NCI-H510A treated with DMSO at 0.1 percent for 48 hours (cell line): Measurements from ENCODE around the gene DENND1A.
"Not testable (repeated sequence)": the region's sequence is repeated elsewhere in the genome, so short reads cannot be mapped to it uniquely, and the experiment has no call there.

ENCODE experiments used
- DNase-seq: peaks from one replicate; lab custom pipeline; 2025; lab: John Stamatoyannopoulos, UW

Gene DENND1A, protein sequence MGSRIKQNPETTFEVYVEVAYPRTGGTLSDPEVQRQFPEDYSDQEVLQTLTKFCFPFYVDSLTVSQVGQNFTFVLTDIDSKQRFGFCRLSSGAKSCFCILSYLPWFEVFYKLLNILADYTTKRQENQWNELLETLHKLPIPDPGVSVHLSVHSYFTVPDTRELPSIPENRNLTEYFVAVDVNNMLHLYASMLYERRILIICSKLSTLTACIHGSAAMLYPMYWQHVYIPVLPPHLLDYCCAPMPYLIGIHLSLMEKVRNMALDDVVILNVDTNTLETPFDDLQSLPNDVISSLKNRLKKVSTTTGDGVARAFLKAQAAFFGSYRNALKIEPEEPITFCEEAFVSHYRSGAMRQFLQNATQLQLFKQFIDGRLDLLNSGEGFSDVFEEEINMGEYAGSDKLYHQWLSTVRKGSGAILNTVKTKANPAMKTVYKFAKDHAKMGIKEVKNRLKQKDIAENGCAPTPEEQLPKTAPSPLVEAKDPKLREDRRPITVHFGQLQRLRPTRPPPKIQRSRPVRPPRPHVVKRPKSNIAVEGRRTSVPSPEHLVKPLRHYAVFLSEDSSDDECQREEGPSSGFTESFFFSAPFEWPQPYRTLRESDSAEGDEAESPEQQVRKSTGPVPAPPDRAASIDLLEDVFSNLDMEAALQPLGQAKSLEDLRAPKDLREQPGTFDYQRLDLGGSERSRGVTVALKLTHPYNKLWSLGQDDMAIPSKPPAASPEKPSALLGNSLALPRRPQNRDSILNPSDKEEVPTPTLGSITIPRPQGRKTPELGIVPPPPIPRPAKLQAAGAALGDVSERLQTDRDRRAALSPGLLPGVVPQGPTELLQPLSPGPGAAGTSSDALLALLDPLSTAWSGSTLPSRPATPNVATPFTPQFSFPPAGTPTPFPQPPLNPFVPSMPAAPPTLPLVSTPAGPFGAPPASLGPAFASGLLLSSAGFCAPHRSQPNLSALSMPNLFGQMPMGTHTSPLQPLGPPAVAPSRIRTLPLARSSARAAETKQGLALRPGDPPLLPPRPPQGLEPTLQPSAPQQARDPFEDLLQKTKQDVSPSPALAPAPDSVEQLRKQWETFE

DNA sequence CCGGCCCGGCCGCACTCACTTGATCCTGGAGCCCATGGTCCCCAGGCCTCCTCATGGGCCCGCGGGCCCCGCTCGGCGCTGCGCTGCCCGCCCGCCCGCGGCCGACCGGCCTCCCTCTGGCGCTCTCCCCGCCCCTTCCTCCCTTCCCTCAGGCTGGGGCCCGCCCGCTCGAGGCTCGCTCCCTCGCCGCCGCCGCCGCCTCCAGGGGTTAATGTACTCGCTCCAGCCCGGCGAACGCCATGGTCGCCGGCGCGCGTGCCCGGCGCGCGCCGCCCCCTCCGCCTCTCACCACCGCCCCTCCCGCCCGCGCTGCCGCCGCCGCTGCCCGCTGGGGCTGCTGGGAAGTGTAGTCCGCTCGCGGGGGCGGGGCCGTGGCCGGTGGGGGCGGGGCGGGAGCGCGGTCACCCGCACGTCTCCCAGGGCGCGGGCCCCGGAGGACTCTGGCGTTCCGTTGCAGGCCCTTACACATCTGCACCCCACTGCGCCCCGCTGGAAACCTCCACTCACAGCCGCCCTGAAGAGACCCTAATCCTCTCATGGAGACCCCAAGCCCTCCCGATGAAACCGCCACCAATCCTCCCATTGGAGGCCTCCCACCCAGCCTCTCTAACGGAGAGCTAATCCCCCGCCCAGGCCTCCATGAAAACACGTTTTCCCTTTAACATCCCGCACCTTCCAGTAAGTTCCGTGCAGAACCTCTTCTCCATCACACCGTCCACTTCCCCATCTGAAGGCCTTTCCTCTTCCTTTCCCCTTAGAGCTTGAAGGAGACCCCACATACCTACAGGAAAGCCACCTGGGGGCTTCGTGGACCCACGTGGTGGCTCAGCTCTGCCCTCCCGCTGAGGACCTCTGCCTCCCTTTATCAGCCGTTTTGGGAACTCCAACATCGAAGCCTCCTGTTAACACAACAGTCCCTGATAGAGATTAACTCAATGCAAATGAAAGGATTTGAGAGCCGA, at the start of gene DENND1A:
Gene DENND1A, minus strand, starts transcription at position 257 of the 962 bp plus-strand sequence. Its CDS starts 221 bp downstream, at position 36.
- DNase-seq, result peak; percentile 90

DNA sequence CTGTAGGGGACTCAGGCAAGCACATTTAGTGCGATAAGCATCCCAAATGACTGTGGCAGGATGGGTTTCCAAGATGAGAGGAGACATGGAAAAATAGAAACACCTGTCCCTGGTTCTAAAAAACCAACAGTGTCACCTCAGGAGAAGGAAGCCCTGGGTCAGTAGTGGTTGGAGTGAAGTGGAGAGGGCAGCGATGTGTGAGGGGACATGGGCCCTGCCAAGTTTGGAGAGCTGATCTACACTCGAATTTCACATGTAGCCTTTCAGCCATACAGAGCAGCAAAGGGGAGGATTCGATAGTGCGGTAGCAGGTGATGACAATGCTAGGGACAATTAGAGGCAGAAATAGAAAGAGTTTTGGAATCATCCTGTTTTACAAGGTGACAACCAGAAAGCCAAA, 49.1 kb upstream of the DENND1A start:
- DNase-seq, result no peak

DNA sequence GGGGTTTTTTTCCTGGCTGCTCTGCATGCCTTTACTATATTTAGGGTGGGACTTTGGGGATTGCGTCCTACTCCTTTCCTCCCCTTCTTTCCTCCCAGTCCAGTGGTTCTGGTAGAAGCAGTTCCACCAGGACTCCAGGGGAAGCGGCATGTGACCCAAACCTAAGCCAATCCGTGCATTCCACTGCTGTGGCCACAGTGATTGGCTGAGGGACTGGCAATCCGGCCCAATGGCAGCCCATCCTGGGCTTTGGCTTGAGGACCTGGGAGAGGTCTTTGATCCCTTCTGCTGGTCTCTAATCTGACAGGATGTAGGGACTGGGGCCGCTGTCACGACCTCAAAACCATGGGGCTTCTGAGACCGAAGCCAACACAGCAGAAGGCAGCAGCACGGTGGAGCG, 46.7 kb upstream of the DENND1A start:
- not testable (repeated sequence) for DNase-seq

DNA sequence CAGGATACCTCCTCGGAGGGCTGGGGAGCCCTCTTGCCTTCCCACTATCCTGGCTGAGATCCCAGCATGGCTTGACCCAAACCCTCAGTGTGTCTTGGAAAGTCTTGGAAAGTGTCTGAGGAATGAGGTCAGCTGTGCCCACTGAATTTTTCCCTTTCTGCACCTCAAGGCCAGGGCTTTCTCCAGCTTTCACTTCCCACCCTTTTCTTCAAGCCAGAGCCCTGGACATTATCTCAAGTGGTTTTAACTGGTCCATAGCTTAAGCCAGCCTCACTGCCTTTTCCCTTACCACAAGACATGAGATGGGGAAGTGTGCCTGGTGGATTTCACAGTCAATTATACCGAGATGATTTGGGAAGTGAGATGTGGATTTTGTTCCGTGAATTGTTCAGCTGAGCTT, 45.9 kb upstream of the DENND1A start:
- DNase-seq, result no peak

DNA sequence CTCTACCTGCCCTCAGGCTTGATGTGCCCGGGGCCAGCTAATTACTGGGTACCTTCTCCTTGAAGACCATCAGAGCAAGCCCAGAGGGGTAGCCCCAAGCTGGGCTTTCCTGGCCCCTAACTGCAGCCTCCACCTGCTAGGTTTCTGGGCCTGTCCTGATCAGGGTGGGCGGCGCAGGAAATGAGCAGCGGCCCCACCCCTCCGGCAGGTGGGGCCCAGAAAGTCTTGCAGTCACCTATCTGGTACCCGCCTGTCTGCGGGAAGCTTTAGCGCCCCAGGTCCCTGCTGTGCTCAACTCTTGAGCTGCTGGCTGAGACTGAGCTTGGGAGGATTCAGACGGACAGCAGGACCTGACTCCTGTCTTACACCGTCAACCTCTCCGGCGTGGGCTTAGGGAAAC, 44.5 kb upstream of the DENND1A start:
- no peak for DNase-seq

DNA sequence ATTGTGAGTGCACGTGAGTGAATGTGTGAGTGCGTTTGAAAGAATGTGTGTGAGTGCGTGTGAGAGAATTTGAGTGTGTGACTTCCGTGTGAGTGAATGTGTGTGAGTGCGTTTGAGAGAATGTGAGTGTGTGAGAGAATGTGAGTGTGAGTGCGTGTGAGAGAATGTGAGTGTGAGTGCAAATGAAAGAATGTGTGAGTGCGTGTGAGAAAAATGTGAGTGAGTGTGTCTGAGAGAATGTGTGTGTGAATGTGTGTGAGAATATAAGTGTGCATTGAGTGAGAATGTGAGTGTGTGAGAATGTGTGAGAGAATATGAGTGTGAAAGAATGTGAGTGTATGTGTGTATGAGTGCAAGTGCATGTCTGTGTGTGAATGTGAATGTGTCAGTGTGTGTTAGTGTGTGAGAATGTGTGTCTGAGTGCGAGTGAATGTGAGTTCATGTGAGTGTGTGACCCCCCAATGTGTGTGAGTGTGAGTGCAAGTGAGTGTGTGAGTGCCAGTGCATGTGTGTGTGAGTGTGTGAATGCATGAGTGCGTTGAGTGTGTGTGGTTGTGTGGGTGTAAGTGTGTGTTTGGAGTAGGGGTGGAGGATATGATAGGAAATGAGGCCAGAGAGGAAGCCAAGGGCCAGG, 43.8 kb upstream of the DENND1A start:
- DNase-seq, result no peak

DNA sequence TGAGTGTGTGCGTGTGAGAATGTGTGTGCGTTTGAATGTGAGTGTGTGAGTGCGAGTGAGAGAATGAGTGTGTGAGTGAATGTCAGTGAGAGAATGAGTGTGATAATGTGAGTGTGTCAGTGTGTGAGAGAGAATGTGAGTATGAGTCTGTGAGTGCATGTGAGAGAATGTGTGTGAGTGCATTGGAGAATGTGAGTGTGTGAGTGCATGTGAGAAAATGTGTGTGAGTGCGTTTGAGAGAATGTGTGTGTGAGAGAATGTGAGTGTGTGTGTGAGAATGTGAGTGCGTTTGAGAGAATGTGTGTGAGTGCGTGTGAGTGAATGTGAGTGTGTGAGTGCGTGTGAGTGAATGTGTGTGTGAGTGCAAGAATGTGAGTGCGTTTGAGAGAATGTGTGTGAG, 42.7 kb upstream of the DENND1A start:
- no peak for DNase-seq

DNA sequence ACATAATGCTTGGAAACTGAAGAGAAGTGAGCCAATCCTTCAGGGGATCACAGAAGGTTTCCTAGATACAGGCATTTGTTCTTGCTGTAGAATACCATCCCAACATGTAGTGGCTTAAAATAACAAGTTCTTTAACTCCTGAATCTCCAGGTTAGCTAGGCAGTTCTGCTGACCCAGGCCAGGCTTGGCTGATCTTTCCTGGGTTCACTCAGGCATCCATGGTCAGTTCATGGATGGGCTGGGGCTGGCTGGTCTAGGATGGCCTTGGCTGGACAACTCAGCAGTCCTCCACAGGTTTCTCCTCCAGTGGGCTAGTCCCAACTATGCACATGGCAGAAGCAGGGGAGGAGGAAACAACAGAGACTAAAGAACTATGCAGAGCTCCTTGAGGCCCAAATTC, 37.4 kb upstream of the DENND1A start:
- no peak for DNase-seq

DNA sequence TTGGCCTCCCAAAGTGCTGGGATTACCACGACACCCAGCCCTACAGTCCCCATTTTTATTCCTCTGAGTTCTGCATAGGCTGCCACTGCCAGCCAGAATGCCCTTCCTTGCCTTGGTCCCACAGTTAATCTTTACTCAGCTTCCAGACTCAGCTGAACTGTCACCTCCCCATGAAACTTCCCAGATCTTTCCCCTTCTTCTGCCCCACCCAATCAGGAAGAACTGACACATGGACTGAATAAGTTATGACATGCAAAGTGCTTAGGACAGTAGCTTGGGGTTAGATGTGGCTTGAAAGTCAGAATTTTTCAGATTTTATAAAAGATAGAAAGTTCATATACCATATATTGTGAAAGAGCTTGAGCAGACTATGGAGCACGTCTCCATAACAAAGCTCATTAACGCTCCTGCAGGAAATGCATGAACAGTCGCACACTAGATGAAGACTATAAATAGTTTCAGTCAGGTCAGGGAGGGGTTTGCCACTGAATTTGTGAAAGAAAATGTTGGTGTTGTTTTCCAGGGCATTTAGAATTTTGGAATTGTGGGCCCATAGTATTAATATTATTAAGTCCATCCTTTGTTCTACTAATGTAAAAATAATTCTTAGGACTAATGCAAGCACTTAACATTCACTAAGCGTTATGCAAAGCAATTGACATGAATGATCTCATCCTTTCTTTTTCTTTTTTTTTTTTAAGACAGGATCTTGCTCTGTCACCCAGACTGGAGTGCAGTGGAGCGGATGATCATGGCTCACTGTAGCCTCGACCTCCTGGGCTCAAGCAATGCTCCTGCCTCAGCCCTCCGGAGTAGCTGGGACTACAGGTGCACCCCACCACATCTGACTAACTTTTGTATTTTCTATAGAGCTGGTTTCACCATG, 36.1 kb upstream of the DENND1A start:
- DNase-seq, result no peak

DNA sequence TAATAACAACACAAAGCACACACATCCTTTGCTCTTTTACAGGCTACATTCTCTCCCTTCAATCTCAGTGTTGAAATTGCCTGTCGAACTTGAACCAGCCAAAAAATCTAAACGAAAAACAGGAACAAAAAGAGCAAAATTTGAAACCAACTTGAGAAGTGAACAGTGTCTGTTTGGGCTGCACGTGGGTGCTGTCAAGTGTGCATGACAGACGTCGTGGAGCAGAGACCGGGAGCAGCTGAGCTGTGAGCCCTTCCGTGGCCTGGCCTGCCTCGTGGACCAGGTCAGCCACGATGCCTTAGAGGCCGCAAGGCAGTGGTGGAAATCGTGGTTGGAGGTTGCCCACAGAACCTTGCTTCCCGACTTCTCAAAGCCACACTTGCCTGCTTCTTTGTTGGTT, 34.8 kb upstream of the DENND1A start:
- no peak for DNase-seq

DNA sequence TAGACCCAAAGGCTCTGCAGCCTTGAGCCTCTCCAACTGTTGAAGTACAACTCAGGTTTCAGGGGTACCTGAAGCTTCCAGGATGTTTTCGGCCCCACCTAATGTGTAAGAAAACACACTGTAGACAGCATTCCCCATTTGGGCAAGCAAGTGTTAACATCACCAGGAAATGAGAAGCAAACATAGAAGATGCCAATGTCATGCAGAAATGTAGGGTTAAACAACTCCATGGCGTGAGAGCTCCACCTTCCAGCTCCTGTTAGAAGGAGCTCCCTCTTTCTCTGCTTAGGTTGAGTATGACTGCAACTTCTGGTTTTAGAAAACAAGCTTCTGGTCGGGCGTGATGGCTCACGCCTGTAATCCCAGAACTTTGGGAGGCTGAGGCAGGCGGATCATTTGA, 31.0 kb upstream of the DENND1A start:
- no peak for DNase-seq

DNA sequence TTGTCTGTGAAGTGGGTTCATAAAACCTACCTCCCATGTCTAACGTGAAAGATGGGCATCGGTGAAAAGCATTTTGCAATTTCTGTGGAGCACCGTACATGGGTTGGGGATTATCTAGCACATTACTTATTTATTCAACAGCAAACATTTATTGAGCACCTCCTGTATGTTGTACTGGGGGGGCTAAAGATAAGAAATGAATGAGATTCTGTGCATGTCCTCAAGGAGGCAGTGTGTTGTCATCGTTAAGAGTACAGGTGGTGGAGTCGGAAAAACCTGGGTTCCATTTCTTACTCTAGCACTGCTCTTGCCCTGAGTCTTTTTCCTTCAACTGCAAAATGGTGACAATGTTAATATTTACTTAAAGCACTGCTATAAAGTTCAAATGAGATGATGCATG, 30.4 kb upstream of the DENND1A start:
- DNase-seq, result no peak

DNA sequence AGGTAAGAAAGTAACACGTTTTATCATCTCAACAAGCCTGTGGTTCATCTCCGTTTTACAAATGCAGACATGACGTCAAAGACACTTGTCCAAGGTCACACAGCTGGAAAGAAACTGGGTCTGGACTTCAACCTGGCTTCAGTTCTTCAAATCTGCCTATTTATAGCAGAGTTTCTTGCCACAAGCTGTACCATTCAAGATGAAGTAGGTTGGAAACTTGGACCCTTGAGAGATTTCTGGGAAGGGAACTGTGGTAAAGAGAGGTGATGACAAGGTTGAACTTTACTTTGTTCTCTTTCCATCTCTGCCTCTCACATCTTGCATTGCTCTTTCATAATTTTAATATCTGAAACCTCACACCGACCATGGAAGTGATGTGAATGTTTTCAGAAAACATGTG, 29.9 kb upstream of the DENND1A start:
- no peak for DNase-seq

DNA sequence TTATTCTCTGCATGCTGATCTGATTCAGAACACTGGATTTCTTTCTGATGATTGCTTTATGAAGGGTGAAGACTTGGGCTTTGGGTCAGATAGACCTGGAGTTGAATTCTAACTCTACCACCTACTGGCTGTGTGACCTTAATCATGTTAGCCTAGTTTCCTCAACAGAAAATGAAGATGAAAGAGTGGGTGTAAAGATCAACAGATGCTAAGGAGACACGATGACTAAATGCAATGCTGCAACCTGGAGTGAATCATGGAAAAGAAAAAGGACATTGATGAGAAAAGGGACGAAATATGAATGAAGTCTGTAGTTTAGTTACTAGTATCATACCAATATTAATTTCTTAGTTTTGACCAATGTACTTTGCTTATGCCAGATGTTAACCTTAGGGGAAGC, 27.8 kb upstream of the DENND1A start:
- no peak for DNase-seq

DNA sequence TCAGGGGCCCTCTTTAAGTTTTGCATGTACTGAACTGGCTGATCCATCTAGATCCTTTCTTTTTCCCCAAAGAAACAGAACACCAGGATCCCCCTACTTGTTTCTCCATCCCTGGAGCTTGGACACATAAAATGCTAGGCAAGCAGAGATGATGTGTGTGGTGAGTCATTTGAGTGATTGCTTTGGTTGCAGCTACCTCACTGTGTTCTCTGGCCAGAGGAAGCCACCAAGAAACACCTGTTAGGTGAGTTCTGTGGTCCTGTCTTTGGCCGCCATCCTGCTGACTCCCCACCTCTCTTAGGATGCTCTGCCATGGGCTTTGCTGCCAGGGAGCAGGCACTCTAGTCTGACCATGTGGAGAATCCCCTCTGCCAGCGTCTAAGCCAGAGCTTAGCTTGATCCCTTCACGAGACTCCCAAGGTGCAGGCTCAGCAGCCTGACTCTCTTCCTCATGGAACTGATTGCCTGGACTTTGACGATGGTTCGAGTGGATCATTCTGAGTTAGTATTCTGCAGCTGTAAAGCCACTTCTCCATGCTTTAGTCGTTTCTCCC, 27.3 kb upstream of the DENND1A start:
- DNase-seq, result no peak

DNA sequence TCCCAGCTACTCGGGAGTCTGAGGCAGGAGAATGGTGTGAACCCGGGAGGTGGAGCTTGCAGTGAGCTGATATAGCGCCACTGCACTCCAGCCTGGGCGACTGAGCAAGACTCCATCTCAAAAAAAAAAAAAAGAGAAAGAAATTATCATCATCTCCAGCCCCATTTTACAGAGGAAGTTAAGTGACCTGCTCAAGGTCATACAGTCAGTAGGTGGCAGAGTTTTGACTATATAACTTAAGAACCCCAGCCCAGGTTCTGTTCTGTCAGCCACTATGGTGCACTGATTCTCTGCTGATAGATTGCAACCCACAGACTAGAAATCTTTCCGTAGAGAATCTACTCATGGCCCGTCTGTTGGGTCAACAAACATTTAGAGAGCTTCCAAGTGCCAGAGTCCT, 25.7 kb upstream of the DENND1A start:
- no peak for DNase-seq

DNA sequence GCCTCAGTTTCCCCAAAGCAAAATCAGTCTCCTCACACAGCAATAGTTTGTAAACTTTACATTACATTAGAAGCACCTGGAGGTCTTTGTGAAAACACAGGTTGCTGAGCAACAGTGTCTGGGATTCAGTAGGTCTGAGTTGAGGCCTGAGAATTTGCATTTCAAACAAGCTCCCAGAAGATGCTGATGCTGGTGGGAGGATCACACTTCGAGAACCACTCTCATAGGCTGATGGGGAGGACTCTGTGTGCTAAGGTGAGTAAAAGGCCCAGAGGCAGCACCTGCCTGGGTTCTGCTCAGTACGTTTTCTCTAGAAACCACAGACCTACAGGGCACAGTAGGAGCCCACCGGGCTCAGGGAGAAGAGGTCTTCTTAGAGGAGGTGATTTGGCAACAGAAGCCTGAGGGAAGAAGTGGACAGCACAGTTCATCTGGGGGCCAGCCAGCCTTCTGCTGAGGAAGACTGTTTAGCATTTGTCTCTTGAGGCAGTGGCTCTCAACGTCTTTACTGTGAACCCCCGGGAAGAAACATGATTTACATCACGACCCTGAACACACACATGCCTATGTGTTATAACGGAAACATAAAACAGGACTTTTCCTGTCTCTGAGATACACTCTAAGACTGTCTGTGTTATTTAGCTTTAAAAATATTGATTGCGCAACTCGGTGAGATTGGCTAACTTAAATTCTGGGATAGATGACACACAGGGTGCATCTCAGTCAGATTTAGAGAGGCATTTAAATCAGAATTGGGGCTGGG, 24.8 kb upstream of the DENND1A start:
- no peak for DNase-seq

DNA sequence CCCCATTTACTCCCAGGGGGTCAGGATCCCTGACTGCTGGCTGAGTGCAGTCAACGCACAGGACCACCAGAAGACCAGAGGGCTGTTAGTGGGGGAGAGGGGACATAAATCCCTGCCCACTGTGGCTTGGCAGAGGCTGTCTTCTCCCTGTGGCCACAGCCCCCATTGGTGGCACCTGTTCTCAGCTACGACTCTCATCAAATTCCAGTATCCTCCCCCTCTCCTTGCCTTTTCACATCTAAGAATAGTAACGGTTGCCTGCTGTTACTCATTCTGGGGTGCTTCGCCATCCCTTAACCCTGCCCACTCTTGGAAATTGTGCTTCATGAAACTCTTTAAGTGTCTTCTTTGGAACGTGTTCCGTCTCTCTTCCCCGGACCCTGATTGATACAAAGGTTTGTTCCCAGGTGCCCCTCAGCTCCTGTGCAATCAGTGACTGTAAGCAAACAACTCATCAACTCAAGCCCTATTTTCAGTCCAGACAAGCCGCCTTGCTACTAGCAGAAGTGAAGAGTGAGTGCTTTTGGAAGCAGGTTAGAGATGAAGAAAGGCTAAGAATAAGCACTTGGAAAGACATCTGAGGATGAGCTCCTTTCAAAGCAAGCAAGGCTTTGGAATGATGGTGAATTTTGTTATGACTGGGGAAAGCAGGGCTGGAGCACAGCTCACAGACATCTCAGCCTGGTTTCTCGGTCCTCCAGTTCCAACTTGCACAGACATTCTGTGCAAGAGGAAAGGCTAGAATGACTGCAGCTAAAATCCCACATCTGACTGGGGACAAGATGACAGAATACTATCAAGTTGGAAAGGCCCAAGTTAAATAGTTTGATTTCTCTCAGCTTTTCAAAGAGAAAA, 22.9 kb upstream of the DENND1A start:
- DNase-seq, result no peak
